HepG2 (cell line): ENCODE measurements around the gene POP7. TPM values are rescaled to one million over a fixed set of nuclear protein-coding genes. Genes with fewer than 3 reads are reported as not detected.

Experiments used
- ARNT2 ChIP-seq: sonication (generic); formaldehyde crosslinking; IDR thresholded peaks from 2 replicates; pipeline ENCODE4 v1.8.0; 2022; ENCODE audit warnings: mild to moderate bottlenecking, low read depth, missing genetic modification reagents, moderate library complexity
- CEBPB ChIP-seq: IDR thresholded peaks from 2 replicates; pipeline ENCODE4 v1.6.1; 2011; ENCODE audit warnings: low read depth, low read length, improper control_type of control experiment, borderline replicate concordance
- HNF4G ChIP-seq, 2 experiments: sonication (generic) in 1 of 2; formaldehyde crosslinking in 1 of 2; IDR thresholded peaks; 2 replicates each; pipeline versions ENCODE4 v1.4.0 to v1.6.1; 2011 to 2020; ENCODE audit warnings: borderline replicate concordance in 2 of 2, low read depth in 2 of 2, mild to moderate bottlenecking in 2 of 2, low read length in 1 of 2, missing genetic modification reagents in 1 of 2, moderate library complexity in 1 of 2
- HOMEZ ChIP-seq: IDR thresholded peaks from 2 replicates; pipeline ENCODE4 v1.6.1; 2016; ENCODE audit warnings: low read depth
- HOXD1 ChIP-seq: sonication (generic); formaldehyde crosslinking; IDR thresholded peaks from 2 replicates; pipeline ENCODE4 v1.5.0; 2020; ENCODE audit warnings: missing genetic modification reagents
- ISL2 ChIP-seq: sonication (generic); formaldehyde crosslinking; IDR thresholded peaks from 2 replicates; pipeline ENCODE4 v1.5.0; 2020; ENCODE audit warnings: missing genetic modification reagents
- KLF6 ChIP-seq: IDR thresholded peaks from 2 replicates; pipeline ENCODE4 v1.8.0; 2016; ENCODE audit warnings: missing biosample characterization, missing genetic modification reagents
- LCORL ChIP-seq, 2 experiments: fragments of 450-650 bp in 1 of 2; sonication (generic) in 1 of 2; formaldehyde crosslinking in 1 of 2; IDR thresholded peaks; 2 replicates each; pipeline versions ENCODE4 v1.5.0 to v1.6.1; 2017 to 2020; ENCODE audit warnings: antibody characterized with exemption in 1 of 2, missing genetic modification reagents in 1 of 2
- LRRFIP1 ChIP-seq: sonication (generic); formaldehyde crosslinking; conservative IDR thresholded peaks from 2 replicates; pipeline ENCODE4 v1.4.0; 2020; ENCODE audit warnings: missing genetic modification reagents
- NCOA5 ChIP-seq: sonication (generic); formaldehyde crosslinking; IDR thresholded peaks from 2 replicates; pipeline ENCODE4 v1.4.0; 2020; ENCODE audit warnings: missing genetic modification reagents
- NFYC ChIP-seq: IDR thresholded peaks from 2 replicates; pipeline ENCODE4 v1.6.1; 2016; ENCODE audit warnings: missing genetic modification reagents, missing compliant biosample characterization
- NR2F6 ChIP-seq, 2 experiments: IDR thresholded peaks; 2 replicates each; pipeline ENCODE4 v1.6.1; 2016; ENCODE audit warnings: antibody characterized with exemption in 1 of 2, mild to moderate bottlenecking in 1 of 2
- POLR2AphosphoS2 ChIP-seq: IDR thresholded peaks from 2 replicates; pipeline ENCODE4 v1.6.1; 2011; ENCODE audit warnings: low read depth, low read length, improper control_type of control experiment
- RAD21 ChIP-seq: fragments of 450-650 bp; formaldehyde crosslinking; IDR thresholded peaks from 2 replicates; pipeline ENCODE4 v1.5.0; 2020; ENCODE audit warnings: mild to moderate bottlenecking
- SNRNP70 ChIP-seq: fragments of 200-400 bp; formaldehyde crosslinking; IDR thresholded peaks from 2 replicates; pipeline ENCODE4 v1.6.1; 2017; ENCODE audit warnings: mild to moderate bottlenecking, low read depth, low read length, moderate library complexity
- TEAD3 ChIP-seq: optimal IDR thresholded peaks from 2 replicates; pipeline ENCODE3; 2016; ENCODE audit warnings: borderline replicate concordance
- ZC3H4 ChIP-seq: sonication (generic); formaldehyde crosslinking; IDR thresholded peaks from 2 replicates; pipeline ENCODE4 v1.4.0; 2020; ENCODE audit warnings: missing genetic modification reagents, borderline replicate concordance
- ZFP36L1 ChIP-seq: sonication (generic); formaldehyde crosslinking; IDR thresholded peaks from 2 replicates; pipeline ENCODE4 v1.8.0; 2022; ENCODE audit warnings: mild to moderate bottlenecking, missing genetic modification reagents, moderate library complexity
- ZMAT3 ChIP-seq: sonication (generic); formaldehyde crosslinking; conservative IDR thresholded peaks from 2 replicates; pipeline ENCODE4 v1.7.0; 2021; ENCODE audit warnings: missing genetic modification reagents
- ZNF224 ChIP-seq: sonication (generic); formaldehyde crosslinking; IDR thresholded peaks from 2 replicates; pipeline ENCODE4 v1.5.0; 2020; ENCODE audit warnings: mild to moderate bottlenecking, missing genetic modification reagents
- ZNF557 ChIP-seq: sonication (generic); formaldehyde crosslinking; IDR thresholded peaks from 2 replicates; pipeline ENCODE4 v1.4.0; 2020; ENCODE audit warnings: missing genetic modification reagents
- ZNF850 ChIP-seq: sonication (generic); formaldehyde crosslinking; conservative IDR thresholded peaks from 2 replicates; pipeline ENCODE4 v1.9.0; 2021; ENCODE audit warnings: mild to moderate bottlenecking, missing genetic modification reagents
- polyA plus RNA-seq, 8 experiments: library from polyadenylated mRNA; depleted of rRNA in 3 of 8; stranded (reverse) in 7 of 8; unstranded in 1 of 8; fragments of >200 nt; fragmentation: Illumina TruSeq in 4 of 8; extraction: Trizol in 4 of 8; gene quantifications; 2 replicates each; pipeline versions ENCODE4 v1.2.1 to v1.2.3, GENCODE V29; 2011 to 2016; ENCODE audit warnings: low read depth in 4 of 8, missing spikeins in 1 of 8, mixed read lengths in 1 of 8; ENCODE audit not compliant: insufficient read depth in 1 of 8
- total RNA-seq, 5 experiments: library from RNA; depleted of rRNA; stranded (reverse); fragments of >200 nt; fragmentation: Illumina TruSeq; extraction: Trizol; gene quantifications; 2 replicates each; pipeline ENCODE4 v1.2.3, GENCODE V29; 2016; ENCODE audit warnings: low read depth in 1 of 5
- TF ChIP-seq, protein P1 (sequence below): sonication (generic); formaldehyde crosslinking; IDR thresholded peaks from 2 replicates; pipeline ENCODE4 v1.4.0; 2020; ENCODE audit warnings: missing genetic modification reagents, low read depth, mild to moderate bottlenecking, borderline replicate concordance

POP7 gene
- total and polyA plus RNA-seq, 2 of the 13 experiments (the other 11 are each of a cell fraction or from before 2014, with no cell fraction given) = 63.9 to 91.1 TPM

- TF ChIP-seq HOMEZ (CRISPR knock-in tag) = no peak
- TF ChIP-seq LCORL (IDR thresholded peaks at IDR 0.05) = no peak
- peak; percentile 56; the same call in 1 of the 2 replicates for TF ChIP-seq LCORL (CRISPR knock-in tag; IDR thresholded peaks at IDR 0.05)
- TF ChIP-seq ZNF557 (CRISPR knock-in tag) = no peak
- no peak for TF ChIP-seq HNF4G (IDR thresholded peaks at IDR 0.05; ENCODE audit: borderline replicate concordance, low read depth, low read length)
- TF ChIP-seq HNF4G (CRISPR knock-in tag; IDR thresholded peaks at IDR 0.05; ENCODE audit: borderline replicate concordance, low read depth) = no peak
- TF ChIP-seq TEAD3 (CRISPR knock-in tag) = no peak
- no peak for TF ChIP-seq POLR2AphosphoS2
- no peak for TF ChIP-seq ZC3H4 (CRISPR knock-in tag)
- TF ChIP-seq ZNF224 (CRISPR knock-in tag) = peak; percentile 33; the same call in 1 of the 2 replicates
- TF ChIP-seq, protein P1, sequence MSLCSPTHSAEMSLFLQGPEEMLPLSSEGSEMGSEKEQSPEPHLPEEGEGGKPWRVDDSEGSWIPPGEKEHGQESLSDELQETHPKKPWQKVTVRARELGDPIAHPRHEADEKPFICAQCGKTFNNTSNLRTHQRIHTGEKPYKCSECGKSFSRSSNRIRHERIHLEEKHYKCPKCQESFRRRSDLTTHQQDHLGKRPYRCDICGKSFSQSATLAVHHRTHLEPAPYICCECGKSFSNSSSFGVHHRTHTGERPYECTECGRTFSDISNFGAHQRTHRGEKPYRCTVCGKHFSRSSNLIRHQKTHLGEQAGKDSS (CRISPR knock-in tag) = no peak
- TF ChIP-seq ARNT2 (CRISPR knock-in tag) = 0 out of 2 replicates have a peak, but pooled peaks have one; percentile 11
- no peak for TF ChIP-seq LRRFIP1
- TF ChIP-seq NR2F6 (IDR thresholded peaks at IDR 0.05) = peak; percentile 64
- peak; percentile 26; the same call in 1 of the 2 replicates for TF ChIP-seq NR2F6 (CRISPR knock-in tag; IDR thresholded peaks at IDR 0.05)
- no peak for TF ChIP-seq SNRNP70
- no peak for TF ChIP-seq RAD21
- no peak for TF ChIP-seq NCOA5 (CRISPR knock-in tag)
- TF ChIP-seq ZNF850 (CRISPR knock-in tag) = 0 out of 2 replicates have a peak, but pooled peaks have one; percentile 67
- TF ChIP-seq ZMAT3 (CRISPR knock-in tag) = 0 out of 2 replicates have a peak, but pooled peaks have one; percentile 4
- no peak for TF ChIP-seq ZFP36L1
- 0 out of 2 replicates have a peak, but pooled peaks have one; percentile 51 for TF ChIP-seq HOXD1 (CRISPR knock-in tag)
- no peak for TF ChIP-seq ISL2
- TF ChIP-seq KLF6 (CRISPR knock-in tag) = no peak
- TF ChIP-seq CEBPB = no peak
- TF ChIP-seq NFYC = no peak; the same call in 1 of the 2 replicates
Measured at GRCh38 chr7:100720671-100721504, 15.0 kb downstream of the POP7 start (continued).
